Measurements from ENCODE around the gene CIPC.
A peak's percentile ranks its signal among the peaks of the same experiment; 100 is the strongest.

Gene CIPC

DNA sequence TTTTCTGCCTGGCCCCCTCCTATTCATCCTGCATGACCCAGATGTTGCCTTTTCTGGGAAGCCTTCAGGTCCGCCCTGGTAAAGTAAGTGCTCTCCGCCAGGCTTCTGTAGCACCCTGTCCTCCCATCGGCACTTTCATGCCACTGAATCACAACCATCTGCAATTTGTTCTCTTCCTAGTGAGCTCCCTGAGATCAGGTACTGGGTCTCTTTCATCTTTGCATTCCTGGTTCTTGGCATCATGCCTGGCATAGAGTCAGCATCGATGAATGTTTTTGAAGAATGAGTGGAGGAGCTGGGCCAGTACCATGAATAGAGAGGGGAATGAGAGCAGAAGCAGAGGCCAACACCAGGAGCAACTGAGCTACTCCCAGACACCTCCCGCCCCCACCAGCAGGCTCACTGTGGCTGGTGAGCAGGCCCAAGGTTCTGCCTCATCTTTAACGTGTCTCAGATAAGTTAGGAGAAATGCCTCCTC lies 30.4 kb downstream of the CIPC start:
- DNase-seq, result no peak

DNA sequence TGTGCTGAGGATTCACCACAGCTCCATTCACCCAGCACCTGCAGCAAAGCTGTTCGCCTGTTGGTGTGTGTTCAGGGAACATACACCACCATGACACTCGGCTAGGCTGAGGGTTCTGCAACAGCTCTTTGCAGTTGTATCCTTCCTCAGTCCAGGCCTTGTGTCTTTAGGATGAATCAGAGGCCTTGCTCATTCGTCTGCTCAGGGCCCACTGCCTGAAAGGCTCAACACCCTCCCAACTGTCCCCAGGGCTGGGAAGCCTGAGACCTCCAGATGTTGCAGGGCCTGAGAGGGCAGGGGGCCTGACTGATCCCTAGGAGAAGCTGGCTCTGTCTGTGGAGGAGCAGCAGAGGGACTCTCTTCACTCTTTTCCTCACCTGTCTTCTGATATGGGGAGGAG lies 32.3 kb downstream of the CIPC start:
- no peak for DNase-seq

DNA sequence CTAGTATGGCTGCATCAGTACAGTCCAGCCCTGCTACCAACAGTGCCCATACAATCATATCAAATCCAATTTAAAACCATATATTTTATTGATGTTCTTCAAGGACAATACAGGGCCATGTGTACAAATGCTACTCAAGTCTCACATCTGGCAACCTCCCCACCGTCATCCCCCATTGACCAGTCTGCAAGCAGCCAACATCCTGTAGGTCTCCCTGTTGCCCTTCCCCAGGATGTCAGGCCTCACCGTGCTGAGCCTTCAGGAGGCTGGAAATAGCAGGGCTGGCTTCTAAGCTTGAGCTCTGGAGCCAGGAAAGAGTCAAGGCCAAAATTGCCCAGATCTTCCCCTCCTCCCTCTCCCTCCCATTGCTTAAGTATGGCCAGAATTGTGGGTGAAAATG lies 33.1 kb downstream of the CIPC start:
- no peak for DNase-seq

DNA sequence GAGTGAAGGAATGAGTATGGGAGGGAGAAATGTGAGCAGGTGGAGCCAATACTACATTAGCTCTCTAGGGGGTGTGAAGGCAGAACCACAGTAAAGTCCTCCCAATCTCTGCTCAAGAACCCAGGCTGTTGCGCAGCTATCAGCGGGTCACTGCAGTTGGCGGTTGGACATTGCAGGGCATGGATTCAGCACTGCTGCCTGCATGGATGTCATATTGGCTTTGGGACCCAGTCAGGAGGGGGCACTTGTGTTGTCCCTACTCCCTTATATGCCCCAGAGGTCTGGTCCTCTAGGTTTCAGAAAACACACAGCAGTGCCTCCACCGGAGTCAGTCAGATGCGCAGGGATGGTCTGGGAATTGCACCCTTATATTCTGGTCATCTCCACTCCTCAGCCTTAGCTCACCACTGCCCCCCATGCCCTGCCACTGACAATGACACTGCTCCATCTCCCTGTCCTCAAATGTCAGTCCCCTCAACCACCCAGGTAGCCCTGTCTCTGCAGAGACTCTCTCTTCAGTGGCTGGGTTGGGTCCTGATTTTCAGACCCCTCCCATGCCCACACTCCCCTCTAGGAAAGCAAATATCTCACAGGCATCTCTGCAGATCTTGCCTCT lies 33.9 kb downstream of the CIPC start:
- DNase-seq, result no peak

DNA sequence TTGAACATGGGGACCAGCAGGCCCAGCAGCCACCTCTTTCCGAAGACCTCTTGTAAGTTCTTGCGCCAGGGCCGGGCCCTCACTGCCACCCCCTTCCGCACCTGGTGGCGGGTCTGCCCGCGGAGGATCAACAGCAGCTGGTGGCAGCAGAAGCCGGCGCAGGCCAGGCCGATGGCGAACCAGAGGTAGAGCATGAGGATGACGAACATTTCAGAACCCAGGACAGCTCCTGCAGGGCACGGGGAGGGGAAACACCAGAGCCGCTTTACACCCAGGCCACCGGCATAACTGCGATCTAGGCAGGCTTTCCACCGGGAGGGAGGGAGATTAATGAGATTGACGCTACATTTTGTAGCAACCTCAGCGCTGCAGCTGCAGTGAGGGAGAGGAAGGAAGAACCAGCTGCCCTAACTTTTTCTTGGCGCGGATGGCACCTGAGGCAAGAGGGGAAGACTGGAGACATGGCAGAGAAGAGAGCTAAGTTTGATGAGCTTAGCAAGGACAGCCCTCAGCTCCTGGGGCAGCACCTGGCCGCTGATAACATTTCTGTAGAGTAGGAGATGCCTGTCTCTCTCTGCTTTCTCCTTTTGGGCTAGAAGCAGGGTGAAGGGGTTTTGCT lies 35.8 kb downstream of the CIPC start:
- peak; percentile 68 for DNase-seq

DNA sequence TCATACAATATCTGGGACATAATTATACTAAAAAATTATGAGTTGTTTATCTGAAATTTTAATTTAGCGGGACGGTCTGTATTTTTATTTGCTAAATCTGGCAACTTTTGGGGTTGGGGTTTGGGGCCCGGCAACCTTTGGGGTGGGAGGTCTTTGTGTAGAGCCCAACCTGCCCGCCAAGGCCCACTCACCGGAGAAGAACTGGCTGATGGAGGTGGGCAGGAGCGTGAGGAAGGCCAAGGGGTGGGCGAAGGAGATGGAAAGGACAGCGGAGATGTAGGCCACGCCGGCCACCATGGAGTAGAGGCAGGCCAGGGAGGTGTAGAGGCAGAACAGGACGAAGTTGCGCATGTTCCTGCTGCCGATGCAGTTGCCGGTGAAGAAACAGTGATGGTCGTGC lies 41.0 kb downstream of the CIPC start:
- no peak for DNase-seq

DNA sequence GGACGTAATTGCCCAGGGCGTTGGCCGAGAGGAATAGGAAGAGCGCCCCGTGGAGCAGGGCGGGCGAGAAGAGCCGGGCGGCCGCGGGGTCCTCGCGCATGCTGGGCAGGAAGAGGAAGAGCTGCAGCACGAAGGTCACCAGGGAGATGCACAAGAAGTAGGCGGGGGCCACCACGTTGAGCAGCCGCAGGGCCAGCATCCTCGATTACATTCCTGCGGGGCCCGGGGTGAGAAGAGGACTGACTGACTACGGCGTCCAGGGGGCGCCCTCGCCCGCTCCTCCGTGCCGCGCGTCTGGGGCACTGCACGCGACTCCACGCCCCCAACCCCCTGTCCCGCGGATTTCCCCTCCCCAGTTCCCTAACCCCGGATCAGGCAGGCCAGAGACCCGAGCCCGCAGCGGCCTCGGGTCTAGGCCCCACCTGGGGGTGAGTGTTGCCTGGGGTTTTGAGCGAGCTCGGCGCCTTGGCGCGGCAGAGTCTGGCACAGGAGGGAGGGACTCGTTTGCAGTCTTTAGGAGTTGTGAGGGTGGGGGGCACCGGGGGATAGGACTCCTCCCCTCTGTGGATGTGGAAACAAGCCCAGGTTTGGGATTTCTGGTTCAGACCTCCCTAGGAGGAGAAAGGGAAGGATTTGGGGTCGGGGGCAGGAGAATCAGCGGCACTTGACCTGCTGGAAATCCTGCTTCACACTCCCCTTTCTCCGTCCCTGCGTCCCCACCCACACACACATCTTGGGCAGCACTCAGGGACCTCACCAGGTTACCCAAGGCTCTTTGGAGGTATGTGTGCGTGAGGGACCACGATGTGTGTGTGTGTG lies 41.7 kb downstream of the CIPC start:
- DNase-seq, result peak; percentile 46

DNA sequence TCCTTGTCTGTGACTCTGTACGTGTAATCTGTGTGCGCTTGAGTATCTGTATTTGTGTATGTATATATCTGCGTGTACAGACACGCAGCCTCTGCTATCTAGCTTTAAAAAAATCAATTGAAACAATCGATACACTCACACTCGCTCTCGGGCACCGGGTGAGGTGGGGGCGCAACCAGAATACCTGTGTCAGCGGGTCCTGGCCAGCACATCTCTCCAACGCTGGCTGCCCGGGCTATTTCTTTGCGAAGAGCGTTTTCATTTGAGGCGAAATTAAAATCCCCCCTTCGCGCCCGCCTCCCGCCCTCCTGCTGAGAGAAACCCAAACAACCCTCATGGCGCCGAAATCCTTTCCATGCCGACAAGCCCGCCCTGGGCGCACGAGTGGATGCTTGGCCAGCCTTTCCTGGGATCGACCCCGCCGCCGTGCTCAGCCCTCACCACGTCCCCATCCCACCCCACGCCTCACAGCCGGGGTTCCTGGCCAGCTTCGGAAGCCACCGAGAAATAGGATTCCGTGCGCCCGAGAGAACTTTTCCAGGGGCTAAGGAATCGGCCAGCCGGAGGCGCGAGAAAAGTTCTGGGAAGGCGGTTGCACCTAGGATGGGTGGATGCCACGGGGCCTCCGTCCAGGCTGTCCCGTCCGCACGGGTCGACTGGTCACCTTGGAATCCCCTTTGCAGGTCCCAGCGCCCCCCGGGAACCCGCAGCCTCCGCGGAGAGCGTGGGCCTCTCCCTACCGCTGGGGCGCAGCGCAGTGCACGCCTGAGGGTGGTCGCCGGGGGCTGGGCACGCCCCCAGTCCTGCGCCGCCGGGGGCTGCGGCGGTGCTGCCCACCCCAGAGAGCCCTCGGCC lies 42.5 kb downstream of the CIPC start:
- no peak for DNase-seq

DNA sequence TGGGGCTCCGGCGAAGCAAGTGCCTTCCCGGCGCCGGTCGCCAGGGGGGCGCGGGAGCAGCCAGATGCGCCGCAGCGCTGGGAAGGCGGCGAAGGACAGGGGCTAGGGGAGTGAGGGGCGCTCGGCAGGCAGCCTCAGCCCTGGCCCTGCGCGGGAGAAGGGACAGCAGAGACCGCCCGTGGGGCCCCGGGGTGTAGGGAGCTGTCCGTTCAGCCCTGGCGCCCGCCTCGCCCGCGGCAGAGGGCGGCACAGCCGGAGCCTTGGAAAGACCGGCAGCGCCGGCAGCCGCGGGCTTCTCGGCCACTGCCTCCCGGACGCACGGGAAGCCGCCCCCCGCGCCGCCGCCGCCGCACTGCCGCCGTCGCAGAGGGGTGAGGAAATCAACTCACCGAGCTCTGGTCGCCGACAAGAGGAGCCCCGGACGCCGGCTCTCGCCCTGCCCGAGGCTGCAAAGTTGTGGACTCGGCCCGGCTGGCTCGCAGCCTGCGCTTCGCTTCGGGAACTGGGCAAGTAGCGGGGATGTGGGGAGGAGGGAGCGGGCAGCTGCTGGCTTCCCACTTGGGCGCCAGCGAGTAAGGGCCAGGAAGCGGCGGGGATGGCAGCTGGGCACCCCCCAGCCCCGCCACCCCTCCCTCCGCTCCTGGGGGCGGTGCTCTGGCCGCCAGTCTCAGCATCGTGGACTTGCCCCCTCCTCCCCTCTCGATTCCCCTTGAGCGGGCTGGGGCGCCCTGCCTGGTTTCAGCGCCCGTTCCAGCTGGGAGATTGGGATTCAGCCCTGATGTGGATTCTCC lies 43.4 kb downstream of the CIPC start, which contains the start of gene ZDHHC22:
ZDHHC22 (minus strand) TSS at position 578 of the 791 bp plus-strand sequence. CDS start 2,053 bp downstream, outside the sequence.
- DNase-seq, result no peak

DNA sequence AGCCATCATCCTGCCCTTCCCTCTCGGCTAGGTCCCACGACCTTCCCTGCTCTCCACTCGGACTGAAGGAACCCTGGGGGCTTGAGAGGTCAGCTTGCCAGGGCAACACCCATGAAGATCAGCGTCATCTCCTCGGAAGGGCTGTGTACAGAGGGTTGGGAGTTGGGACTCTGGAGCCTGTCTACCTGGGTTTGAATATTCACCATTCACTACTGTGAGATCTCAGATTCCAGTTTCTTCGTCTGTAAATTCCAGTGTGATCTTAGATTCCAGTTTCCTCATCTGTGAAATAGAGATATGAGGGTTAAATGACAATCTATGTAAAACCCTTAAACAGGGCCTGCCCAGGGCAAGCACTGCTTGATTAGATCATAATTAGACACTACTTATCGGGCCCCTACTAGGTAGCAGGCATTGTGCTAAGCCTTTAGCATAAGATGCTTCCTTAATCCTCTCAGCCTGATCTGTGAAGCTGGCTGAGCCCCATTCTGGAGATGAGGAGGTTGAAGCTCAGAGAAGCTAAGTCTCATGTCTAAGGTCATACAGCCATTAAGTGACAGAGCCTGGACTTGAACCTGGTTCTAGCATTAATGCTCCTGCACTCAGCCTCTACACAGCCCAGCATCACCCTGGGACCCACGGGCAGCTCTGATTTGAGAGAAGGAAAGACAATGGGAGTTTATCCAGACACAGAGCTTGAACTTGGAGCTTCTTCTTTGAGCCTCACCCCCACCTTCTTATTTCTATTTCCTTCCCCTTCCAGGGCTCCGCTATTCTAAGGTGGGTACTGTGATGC lies 44.1 kb downstream of the CIPC start:
- DNase-seq, result no peak

DNA sequence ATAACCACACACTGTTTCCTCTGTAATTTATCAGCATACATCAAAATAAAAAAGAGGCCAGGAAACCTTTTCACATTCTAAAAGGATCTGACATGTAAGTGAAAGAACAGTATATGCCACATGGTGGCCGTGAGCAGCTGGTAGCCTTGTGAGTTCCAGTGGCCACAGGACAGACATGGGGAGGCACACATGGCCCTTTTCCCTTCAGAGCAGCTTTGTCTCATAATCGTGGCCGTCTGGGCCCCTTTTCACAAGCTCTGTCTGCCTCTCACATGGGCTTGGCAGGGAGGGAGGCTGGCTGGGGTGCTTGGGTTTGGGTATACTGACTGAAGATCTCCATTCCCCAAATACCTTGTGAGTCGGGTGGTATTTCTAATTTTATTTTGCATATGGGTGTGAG lies 45.0 kb downstream of the CIPC start:
- no peak for DNase-seq

DNA sequence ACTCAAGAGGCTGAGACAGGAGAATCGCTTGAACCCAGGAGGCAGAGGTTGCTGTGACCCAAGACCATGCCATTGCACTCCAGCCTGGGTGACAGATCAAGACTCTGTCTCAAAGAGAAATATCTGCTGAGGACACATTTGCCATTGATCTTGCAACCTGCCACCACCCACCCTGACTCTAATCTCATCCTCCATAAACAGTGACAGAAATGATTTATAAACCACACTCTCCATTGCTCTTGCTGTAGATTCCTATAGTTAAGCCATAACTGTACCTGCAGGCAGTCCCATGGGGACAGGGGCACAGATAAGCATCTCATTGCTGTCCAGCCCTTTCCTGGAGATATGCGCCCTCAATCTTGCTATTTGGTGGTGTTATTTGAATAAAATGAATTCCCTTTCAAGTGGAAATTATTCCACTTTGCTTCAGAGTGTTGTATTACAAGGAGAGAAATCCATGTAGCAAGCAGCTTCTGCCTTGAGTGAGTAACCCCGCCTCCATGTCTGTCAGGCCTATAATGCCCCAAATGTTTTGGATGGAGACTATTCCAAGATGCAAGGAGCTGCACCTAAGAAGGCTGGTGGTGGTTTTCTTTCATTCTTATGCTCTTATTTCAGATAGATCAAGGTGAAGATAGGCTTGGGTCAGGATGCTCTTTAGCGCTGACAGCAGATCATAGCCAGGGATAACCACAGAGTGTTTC lies 46.5 kb downstream of the CIPC start:
- DNase-seq, result no peak

DNA sequence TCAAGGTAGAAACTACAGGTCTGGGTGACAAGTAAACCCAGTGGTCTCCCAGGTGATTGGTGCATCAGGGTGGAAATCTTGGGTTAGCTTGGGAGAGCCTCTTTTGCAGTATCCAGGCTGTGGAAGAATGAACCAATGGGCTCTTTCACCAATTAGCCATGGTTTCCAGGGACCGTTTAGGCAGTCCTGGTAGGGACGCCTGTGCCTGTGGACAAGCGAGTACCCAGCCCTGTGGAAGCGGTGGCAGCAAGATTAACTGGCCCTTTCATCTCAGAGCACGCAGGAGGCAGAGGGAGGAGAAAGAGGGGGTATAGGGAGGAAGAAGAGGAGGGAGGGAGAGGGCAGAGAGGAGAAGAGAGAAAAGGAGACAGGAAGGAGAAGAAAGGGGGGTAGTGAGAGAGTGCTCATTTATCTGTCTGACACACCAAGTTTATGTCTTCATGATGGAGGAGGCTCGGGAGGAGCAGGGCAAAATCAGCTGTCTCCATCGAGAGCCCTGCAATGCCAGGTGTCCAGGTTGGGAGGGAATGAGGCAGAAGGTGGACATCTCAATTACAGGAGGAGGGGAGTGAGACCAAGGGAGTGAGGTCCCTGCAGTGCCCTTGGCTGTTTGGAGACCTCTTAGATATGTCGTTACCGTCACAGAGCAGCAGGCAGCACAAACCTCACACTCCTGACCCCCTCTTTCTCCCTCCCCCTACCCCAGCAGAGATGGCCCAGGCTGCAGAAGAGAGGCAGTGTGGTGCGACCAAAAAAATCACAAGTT lies 48.1 kb downstream of the CIPC start:
- DNase-seq, result no peak

DNA sequence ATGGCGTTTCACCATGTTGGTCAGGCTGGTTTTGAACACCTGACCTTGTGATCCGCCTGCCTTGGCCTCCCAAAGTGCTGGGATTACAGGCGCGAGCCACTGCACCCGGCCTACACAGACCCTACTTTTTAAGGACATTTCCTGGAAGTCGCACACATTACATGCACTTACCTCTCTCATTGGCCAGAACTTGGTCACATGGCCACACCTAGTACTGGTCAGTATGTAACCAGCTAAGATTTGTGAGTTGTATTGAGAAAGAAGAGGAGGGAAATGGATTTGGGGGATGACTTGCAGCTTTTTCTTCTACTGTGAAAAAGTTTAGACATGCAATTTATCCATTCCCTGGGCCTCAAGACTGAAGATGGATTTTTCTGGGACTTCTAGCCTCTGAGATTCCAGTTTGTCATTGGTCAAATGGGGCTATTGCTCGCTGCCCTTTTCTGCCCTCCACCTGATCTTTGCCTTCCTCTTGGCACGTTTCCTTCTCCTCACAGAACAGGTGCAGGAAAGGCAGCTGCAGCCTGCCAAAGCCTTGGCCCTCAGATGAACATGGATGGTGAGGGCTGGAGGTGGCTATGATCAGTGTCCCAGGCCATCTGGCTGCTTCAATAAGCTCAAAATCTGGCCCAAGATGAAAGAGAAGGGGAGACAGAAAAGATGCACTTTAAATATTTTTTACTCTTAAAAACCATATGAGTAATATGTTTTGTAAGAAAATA lies 50.6 kb downstream of the CIPC start:
- DNase-seq, result no peak

DNA sequence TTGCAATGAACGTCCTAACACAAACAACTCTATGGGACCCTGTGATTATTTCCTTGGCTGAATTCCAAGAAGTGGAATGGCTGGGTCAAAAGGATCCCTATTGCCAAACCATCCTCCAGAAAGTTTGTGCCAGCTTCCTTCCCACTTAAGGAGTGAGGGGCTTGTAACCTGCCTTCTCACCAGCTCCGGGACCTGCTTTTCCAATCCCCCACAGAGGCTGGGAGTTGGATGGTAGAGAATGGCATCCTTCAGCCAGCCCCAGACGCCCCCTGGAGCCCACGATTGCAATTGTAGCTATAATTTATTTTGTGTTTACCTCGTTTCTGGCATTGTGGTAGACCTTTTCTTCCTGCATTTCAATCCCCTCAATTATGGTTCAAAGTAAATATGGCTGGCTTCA lies 53.2 kb downstream of the CIPC start:
- no peak for DNase-seq

DNA sequence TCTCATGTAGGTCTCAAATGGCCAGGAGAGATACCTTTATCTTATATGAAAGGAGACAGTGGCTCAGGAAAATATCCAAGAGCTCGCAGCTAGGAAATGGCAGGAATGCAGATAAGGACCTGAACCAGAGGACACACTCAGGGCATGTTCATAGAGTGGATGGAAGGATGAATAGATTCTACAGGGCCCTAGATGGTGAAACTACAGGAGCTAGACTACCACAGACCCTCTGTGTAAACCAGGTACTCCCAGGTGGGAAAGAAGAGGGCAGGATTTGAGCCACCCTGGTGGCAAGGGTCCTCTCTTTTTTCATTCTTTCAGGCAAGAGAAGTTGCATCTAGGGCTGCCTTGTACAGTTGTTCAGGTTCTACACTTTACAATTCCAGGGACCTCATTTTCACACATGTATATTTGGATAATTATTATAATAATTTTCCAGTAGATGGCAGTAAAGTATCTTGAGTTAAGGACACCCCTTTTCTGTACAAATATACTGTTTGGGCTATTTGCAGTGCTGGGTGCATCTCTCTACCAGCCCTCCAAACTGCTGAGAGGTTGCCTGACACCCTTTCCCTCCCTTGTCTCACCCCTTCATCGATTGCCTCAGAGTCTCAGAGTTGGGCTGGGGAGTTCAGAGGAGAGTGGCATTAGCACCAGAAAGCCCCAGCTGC lies 54.0 kb downstream of the CIPC start:
- DNase-seq, result no peak

DNA sequence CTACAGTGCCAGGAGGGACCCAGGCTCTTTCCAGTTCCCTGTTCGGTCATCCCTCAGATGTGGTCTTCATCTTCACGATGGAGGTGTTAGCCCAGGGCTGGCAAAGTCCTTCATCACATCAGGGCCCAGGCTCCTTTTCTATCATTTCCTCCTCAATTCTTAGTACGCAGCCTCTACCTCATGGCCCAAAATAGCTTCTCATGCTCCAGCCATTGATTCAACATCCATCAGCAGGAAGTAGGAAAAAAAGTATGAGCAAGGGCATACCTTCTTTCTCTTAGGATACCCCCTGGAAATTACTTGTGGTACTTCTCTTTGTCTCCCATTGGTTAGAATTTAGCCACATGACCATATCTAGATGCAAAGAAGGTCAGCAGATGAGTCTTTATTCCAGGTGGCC lies 55.7 kb downstream of the CIPC start:
- DNase-seq, result no peak

DNA sequence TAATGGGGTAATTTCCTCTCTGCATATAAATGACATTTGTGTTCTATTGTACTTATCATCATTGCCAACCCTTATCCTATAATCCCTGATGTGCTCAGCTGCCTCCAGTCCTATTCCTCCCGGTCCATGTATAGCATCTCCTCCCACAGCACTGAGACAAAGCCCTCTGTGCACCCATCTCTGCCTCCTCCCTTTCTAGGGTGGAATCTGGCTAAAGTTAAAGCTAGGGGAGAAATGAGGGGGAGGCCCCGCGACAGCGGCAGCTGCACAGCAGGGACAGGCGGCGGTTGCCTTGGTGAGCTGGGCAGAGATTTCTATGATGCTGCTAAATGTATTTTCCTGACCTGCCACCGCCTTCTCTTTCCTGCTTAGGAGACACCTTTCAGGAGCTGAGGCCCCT lies 56.4 kb downstream of the CIPC start:
- DNase-seq, result no peak

DNA sequence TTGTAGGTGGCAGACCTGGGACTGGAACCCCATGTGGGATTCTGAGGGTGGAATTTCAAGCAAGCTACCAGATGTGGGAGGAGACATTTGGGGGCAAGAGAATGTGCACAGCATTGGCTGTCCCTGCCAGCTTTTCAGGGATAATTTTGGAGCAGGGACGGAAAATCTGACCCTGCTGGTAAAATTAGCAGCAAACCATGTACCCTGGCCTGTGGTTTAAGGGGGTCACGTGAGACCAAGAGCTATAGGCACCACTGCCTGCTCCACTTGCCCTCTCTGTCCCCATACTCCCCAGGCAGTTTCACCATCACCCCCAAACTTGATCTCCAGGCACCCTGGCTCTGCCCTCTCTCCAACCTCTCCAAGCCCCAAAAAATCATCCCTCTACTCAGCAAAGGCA lies 57.0 kb downstream of the CIPC start:
- DNase-seq, result no peak
